ENCODE data around the gene CRTC3. TPM values are rescaled to one million over a fixed set of nuclear protein-coding genes. Genes with fewer than 3 reads are reported as not detected.

Gene CRTC3
- total RNA-seq, 1 experiment from 2014 or later: 10.3 TPM

- peak; percentile 11 for DNase-seq (ENCODE audit: low spot score)
Measured at GRCh38 chr15:90594301-90594738, 64.6 kb downstream of the CRTC3 start.

GRCh38 chr15:90595763-90596155, 66.0 kb downstream of the CRTC3 start:
- no peak for DNase-seq (ENCODE audit: low spot score)

- DNase-seq (ENCODE audit: low spot score): no peak
Measured at GRCh38 chr15:90596943-90597342, 67.2 kb downstream of the CRTC3 start.

GRCh38 chr15:90597577-90597976, 67.9 kb downstream of the CRTC3 start:
- no peak for DNase-seq (ENCODE audit: low spot score)

GRCh38 chr15:90598031-90598577, 68.4 kb downstream of the CRTC3 start:
- DNase-seq (ENCODE audit: low spot score): peak; percentile 14

- no peak for DNase-seq (ENCODE audit: low spot score)
Measured at GRCh38 chr15:90598679-90599078, 69.0 kb downstream of the CRTC3 start.

GRCh38 chr15:90599116-90599515, 69.4 kb downstream of the CRTC3 start:
- no peak for DNase-seq (ENCODE audit: low spot score)

- DNase-seq (ENCODE audit: low spot score): no peak
Measured at GRCh38 chr15:90599644-90600043, 69.9 kb downstream of the CRTC3 start.

- DNase-seq (ENCODE audit: low spot score): no peak
Measured at GRCh38 chr15:90600954-90601353, 71.2 kb downstream of the CRTC3 start.

GRCh38 chr15:90603893-90604292, 74.2 kb downstream of the CRTC3 start:
- peak; percentile 16 for DNase-seq (ENCODE audit: low spot score)

GRCh38 chr15:90606641-90607040, 76.9 kb downstream of the CRTC3 start:
- DNase-seq (ENCODE audit: low spot score): no peak

- no peak for DNase-seq (ENCODE audit: low spot score)
Measured at GRCh38 chr15:90607361-90607760, 77.6 kb downstream of the CRTC3 start.

- no peak for DNase-seq (ENCODE audit: low spot score)
Measured at GRCh38 chr15:90609242-90610180, 79.8 kb downstream of the CRTC3 start.

- no peak for DNase-seq (ENCODE audit: low spot score)
Measured at GRCh38 chr15:90610190-90610589, 80.5 kb downstream of the CRTC3 start.

GRCh38 chr15:90611157-90611556, 81.4 kb downstream of the CRTC3 start:
- no peak for DNase-seq (ENCODE audit: low spot score)

GRCh38 chr15:90617171-90617570, 87.4 kb downstream of the CRTC3 start:
- no peak for DNase-seq (ENCODE audit: low spot score)

- DNase-seq (ENCODE audit: low spot score): no peak
Measured at GRCh38 chr15:90617668-90618097, 88.0 kb downstream of the CRTC3 start.

GRCh38 chr15:90618330-90619125, 88.8 kb downstream of the CRTC3 start:
- no peak for DNase-seq (ENCODE audit: low spot score)

- DNase-seq (ENCODE audit: low spot score): no peak
Measured at GRCh38 chr15:90619468-90619867, 89.7 kb downstream of the CRTC3 start.

- DNase-seq (ENCODE audit: low spot score): no peak
Measured at GRCh38 chr15:90619939-90620338, 90.2 kb downstream of the CRTC3 start.

GRCh38 chr15:90620379-90621067, 90.8 kb downstream of the CRTC3 start:
- no peak for DNase-seq (ENCODE audit: low spot score)

- DNase-seq (ENCODE audit: low spot score): no peak
Measured at GRCh38 chr15:90623854-90624253, 94.1 kb downstream of the CRTC3 start.

Data from A172 (cell line).